Right lobe of liver (tissue), 4 donors: ENCODE data around the gene CENPP.

Experiments used
- CTCF ChIP-seq, 4 donors: fragments of 200-600 bp in 3 of 4; fragments of 450-650 bp in 1 of 4; IDR thresholded peaks; one replicate each; pipeline versions ENCODE4 v1.5.1 to v1.8.0; 2016 to 2022; ENCODE audit warnings: antibody characterized with exemption in 4 of 4, mild to moderate bottlenecking in 2 of 4
- POLR2A ChIP-seq: fragments of 450-650 bp; IDR thresholded peaks from one replicate; pipeline ENCODE4 v1.6.1; 2017; ENCODE audit warnings: antibody characterized with exemption, mild to moderate bottlenecking
- donor health status: DM: no; HTN: no; CAD: no.
- donor health status: DM: no; HTN: no; CAD: no.
- donor health status: DM: no; HTN: yes; CAD: no.

- TF ChIP-seq CTCF (IDR thresholded peaks at IDR 0.05) (no peak), POLR2A (no peak)
Measured at GRCh38 chr9:92482805-92483204, 157.1 kb downstream of the CENPP start.
